GM12875 (cell line): ENCODE results near the gene SLC12A4.

Experiments used
- H3K4me3 ChIP-seq: one replicate; pipeline ENCODE4 v1.5.1; 2011; ENCODE audit warnings: low read depth, low read length, control low read depth
- TF ChIP-seq, protein P1 (sequence below): IDR thresholded peaks from 2 replicates; pipeline ENCODE4 v1.5.1; 2011; ENCODE audit warnings: low read depth, mild to moderate bottlenecking, control low read depth, inconsistent platforms, low read length, moderate library complexity, borderline replicate concordance; ENCODE audit not compliant: insufficient read depth

SLC12A4 gene

DNA sequence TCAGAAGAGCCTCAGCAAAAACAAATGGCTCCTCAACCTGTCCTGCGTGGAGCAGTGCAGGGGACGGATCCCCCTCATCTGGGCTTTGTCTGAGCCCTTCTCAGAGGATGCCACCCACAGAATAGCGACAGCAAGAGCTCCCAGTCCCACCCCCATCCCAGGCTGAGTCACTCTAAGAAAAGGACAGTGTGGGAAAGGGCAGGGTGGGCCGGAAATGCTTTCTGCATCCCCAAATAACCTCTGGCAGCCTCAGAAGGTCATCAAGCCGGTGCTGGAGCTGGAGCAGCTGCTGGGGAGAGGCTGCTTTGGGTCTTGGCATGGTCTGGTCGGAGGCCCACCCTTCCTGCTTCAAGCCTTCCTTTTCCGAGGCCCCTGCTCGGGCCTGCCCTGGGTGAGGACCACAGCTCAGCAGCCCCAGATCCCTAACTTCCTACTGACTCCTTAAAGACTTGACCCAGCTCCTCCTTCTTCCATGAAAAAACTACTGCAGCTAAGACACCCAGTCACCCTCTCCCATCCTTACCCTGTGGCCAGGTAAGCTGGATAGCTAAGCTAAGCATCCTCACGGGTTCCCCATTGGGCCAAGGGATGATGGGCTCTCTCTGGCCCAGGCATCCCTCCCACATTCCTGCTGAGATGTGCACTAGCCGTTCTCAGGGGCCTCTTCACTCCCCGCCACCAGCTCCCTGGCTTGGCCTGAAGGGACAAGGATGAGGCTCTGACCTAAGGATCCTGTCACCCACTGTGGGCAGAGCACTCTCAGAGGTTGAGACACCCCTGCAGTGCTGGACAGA lies 8.7 kb downstream of the SLC12A4 start:
- TF ChIP-seq, protein P1, sequence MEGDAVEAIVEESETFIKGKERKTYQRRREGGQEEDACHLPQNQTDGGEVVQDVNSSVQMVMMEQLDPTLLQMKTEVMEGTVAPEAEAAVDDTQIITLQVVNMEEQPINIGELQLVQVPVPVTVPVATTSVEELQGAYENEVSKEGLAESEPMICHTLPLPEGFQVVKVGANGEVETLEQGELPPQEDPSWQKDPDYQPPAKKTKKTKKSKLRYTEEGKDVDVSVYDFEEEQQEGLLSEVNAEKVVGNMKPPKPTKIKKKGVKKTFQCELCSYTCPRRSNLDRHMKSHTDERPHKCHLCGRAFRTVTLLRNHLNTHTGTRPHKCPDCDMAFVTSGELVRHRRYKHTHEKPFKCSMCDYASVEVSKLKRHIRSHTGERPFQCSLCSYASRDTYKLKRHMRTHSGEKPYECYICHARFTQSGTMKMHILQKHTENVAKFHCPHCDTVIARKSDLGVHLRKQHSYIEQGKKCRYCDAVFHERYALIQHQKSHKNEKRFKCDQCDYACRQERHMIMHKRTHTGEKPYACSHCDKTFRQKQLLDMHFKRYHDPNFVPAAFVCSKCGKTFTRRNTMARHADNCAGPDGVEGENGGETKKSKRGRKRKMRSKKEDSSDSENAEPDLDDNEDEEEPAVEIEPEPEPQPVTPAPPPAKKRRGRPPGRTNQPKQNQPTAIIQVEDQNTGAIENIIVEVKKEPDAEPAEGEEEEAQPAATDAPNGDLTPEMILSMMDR, result no peak
- H3K4me3 ChIP-seq, result no peak overlapping the region

DNA sequence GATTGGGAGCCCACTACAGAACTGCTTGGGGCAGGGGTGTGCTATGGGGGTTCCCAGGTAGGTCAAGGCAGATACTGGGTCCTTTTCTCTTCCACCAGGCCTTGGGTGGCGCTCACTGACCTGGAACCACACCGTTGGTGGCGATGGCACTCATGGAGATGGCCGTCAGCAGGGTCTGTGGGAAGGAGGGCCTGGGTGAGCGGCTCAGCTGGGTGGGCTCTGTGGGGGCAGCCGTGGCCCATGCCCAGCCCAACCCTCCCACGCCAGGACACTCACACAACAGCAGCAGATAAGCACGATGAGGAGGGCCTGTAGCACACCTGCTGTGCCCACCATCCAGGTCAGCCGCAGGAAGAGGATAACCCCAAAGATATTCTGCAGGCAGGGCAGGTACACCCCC lies 10.8 kb downstream of the SLC12A4 start:
- TF ChIP-seq, protein P1, result no peak
- H3K4me3 ChIP-seq, result no peak overlapping the region

DNA sequence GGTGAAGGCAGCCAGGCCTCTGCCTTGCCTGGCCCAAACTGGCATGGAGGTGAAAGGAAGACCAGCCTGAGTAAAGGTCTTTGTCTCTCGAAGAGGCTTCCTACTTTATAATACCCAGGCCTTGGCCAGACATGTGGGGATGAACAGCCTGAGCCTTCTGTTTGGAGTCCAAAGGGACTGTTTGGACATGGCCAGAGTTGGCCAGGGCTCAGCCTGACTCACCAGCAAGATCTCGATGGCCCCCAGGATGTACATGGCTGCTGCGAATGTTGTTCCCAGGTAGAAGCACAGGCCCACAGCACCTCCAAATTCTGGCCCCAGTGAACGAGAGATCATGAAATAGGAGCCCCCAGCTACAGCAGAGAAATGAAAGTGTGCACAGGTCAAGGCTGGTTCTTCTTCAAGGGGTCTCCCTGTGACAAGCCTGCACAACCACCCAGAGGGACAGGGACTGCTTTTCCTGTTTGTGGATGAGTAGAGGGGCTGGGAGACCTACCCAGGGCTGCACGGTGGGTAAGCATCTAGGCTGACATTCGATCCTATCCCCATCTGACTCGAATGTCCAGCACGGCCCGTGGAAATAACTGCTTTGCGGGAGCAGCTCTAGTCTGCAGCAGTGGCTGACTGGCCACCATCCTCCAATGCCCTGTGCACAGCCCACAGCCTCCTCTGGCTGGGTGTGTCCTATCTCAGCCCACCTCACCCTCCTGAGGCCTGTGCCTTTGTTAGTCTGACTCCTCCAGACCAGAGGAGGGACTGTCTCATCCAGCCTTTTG lies 13.8 kb downstream of the SLC12A4 start:
- no peak overlapping the region for H3K4me3 ChIP-seq
- TF ChIP-seq, protein P1, result no peak

DNA sequence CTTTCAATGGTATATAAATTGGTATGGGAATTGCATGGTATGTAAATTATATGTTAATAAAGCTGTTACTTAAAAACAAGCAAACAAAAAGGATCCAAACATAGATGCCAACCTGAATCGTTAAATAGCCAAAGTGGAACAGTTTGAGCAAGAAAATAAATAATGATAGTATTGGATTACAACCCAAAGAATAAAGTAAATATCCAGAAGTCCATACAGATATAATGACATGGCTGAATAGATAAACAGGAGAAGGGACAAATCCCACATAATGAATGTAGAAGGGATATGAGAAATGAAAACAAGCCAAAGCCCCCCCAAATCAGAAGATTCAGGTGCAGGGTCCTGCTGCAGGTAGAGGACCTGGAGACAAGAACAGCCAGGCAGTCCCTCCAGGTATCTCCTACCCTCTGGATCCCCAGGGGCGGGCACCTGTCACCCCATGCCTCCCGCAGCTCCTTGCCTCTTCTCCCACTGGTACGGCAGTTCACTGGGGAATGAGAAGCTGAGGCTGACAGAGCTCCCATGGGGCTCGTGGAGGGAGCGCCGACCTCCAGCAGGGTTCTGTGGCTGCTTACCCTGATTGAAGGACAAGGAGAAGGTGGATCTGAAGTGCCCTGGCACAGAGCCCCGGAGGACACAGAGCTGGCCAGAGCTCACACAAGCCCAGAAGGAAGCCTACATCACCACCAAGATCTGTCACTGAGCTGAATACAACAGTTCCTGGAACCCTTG lies 14.6 kb downstream of the SLC12A4 start:
- H3K4me3 ChIP-seq, result no peak overlapping the region
- TF ChIP-seq, protein P1, result no peak

DNA sequence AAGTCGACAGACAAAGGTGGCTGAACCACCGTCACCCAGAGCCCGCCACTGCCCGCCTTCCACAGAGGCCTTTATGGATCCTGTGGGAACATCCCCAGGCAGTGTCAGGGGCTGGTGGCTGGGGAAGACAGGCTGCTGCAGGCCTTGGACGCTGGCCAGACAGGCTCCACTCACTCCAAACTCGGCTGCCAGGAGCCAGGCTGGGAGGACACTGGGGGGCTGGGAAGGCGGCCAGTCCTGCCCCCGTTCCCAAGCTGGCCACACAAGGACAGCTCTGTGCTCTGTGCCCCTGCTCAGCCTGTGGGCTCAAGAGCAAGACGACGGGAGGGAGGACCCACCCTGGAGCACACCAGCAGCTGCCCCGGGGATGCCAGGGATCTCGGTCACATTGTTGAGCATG lies 17.0 kb downstream of the SLC12A4 start:
- TF ChIP-seq, protein P1, result no peak
- no peak overlapping the region for H3K4me3 ChIP-seq

DNA sequence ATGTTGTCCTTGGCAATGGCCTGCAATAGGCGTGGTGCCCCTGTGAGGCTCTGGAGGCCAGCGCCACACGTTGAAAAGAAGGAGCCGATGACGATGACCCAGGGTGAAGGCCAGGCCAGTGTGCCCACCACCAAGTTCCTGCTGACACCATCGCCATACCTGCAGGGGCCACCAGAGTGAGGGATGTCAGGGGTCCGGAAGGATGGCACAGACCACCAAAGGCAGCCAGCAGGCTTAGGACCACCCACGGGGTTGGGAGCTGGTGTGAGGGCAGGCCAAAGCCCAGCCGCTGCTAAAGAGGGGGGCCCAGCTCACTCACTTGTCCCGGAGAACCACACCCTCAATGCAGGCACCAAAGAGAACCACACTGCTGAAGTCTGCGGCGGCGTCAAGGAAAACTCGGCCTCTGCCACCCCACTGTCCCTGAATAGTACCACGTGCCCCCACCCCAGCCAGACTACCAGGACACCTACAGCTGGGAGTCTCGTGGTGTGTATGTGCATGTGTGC lies 18.0 kb downstream of the SLC12A4 start:
- TF ChIP-seq, protein P1, result no peak
- no peak overlapping the region for H3K4me3 ChIP-seq
